ENCODE results near the gene TERT.
"Not testable (repeated sequence)": the region's sequence is repeated elsewhere in the genome, so short reads cannot be mapped to it uniquely, and the experiment has no call there.

TERT gene

GRCh38 chr5:1294835-1295649 lies at the start of gene TERT:
Gene TERT (minus strand): TSS chr5:1295068. CDS start chr5:1294989, 79 bp downstream.
- peak; percentile 89 for DNase-seq

GRCh38 chr5:1343931-1344901 lies 49.3 kb upstream of the TERT start:
- peak; percentile 34 for DNase-seq

- DNase-seq: no peak
Measured at GRCh38 chr5:1343315-1343751, 48.5 kb upstream of the TERT start.

GRCh38 chr5:1342711-1343110 lies 47.8 kb upstream of the TERT start:
- DNase-seq: not testable (repeated sequence)

GRCh38 chr5:1342268-1342667 lies 47.4 kb upstream of the TERT start:
- DNase-seq: no peak

- DNase-seq: no peak
Measured at GRCh38 chr5:1341863-1342262, 47.0 kb upstream of the TERT start.

GRCh38 chr5:1339818-1340210 lies 44.9 kb upstream of the TERT start:
- DNase-seq: not testable (repeated sequence)

GRCh38 chr5:1339139-1339817 lies 44.4 kb upstream of the TERT start:
- not testable (repeated sequence) for DNase-seq

- DNase-seq: no peak
Measured at GRCh38 chr5:1338506-1339070, 43.7 kb upstream of the TERT start.

GRCh38 chr5:1338196-1338490 lies 43.3 kb upstream of the TERT start:
- no peak for DNase-seq

GRCh38 chr5:1337489-1338195 lies 42.8 kb upstream of the TERT start:
- no peak for DNase-seq

GRCh38 chr5:1336749-1337488 lies 42.1 kb upstream of the TERT start:
- no peak for DNase-seq

GRCh38 chr5:1336106-1336561 lies 41.3 kb upstream of the TERT start:
- DNase-seq: no peak

GRCh38 chr5:1335540-1336095 lies 40.8 kb upstream of the TERT start:
- DNase-seq: no peak

- DNase-seq: no peak
Measured at GRCh38 chr5:1334831-1335539, 40.1 kb upstream of the TERT start.

GRCh38 chr5:1333986-1334385 lies 39.1 kb upstream of the TERT start:
- DNase-seq: no peak

- not testable (repeated sequence) for DNase-seq
Measured at GRCh38 chr5:1333286-1333685, 38.4 kb upstream of the TERT start.

- no peak for DNase-seq
Measured at GRCh38 chr5:1332461-1333001, 37.7 kb upstream of the TERT start.

- no peak for DNase-seq
Measured at GRCh38 chr5:1331861-1332405, 37.1 kb upstream of the TERT start.

Data from stimulated activated CD4-positive, alpha-beta T cell treated with anti-CD3 and anti-CD28 coated beads, Interleukin-4, amount 100 ng/mL, for 1 hour (primary cell).